Ramos (cell line): ENCODE measurements around the gene TPSG1.
"Not testable (repeated sequence)": the region's sequence is repeated elsewhere in the genome, so short reads cannot be mapped to it uniquely, and the experiment has no call there.

Experiments used
- in situ Hi-C: fragments of 300-500 bp; cut with MboI; formaldehyde crosslinking; loops from one replicate; pipeline ENCODE4 v1.14.3; 2022; ENCODE audit warnings: low sequenced_read_pairs; ENCODE audit not compliant: unreplicated experiment

The TPSG1 gene

DNA sequence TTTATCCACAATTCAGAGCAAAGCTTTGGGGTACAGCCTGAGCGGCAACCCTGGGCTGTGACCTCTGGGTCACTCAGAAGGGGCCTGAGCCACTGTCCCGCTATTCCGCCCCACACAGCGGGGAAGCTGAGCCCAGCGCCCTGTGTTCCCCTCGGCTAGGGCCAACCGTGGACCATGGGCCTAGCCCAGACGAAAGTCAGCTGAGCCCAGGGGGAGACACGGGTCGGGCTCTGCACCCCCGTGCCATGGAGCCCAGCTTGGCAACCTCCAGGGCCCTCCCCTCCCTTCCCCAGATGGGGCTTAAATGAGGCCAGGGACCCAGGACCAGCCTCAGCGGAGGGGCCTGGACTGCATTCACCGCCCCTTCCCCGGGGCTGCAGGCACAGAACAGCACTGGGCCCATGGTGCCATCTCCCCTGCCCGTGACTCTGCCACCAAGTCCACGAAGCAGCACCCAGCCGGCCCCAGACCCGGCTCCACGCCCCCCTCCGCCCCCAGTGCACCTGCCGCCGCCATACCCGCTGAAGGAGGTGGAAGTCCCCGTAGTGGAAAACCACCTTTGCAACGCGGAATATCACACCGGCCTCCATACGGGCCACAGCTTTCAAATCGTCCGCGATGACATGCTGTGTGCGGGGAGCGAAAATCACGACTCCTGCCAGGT lies 32.6 kb upstream of the TPSG1 start:
- in situ Hi-C loops = no loop called here

DNA sequence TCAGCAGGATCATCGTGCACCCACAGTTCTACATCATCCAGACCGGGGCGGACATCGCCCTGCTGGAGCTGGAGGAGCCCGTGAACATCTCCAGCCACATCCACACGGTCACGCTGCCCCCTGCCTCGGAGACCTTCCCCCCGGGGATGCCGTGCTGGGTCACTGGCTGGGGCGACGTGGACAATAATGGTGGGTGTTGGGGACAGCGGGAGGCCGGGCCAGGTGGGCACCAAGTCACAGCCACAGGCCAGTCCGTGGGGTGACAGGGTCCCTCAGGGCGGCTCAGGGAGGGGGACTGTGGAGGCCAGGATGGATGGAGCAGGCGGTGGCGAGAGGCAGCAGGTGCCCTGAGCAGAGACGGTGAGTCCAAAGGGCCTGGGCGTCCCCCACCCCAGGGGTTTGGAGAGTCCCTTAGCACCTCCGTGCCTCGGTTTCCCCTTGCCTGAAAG lies 31.8 kb upstream of the TPSG1 start:
- in situ Hi-C loops = no loop called here

DNA sequence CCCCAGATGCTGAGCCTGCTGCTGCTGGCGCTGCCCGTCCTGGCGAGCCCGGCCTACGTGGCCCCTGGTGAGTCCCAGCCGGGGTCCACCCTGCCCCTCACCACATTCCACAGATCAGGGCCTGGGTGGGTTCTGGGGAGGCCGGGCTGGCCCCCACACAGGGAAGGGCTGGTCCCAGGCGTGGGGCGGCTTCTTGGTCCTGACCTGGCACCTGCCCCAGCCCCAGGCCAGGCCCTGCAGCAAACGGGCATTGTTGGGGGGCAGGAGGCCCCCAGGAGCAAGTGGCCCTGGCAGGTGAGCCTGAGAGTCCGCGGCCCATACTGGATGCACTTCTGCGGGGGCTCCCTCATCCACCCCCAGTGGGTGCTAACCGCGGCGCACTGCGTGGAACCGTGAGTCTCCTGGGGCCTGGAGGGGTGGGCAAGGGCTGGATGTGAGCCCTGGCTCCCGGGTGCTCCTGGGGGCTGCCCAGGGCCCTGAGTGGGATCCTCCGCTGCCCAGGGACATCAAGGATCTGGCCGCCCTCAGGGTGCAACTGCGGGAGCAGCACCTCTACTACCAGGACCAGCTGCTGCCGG lies 31.3 kb upstream of the TPSG1 start:
- in situ Hi-C loops = not testable (repeated sequence)

DNA sequence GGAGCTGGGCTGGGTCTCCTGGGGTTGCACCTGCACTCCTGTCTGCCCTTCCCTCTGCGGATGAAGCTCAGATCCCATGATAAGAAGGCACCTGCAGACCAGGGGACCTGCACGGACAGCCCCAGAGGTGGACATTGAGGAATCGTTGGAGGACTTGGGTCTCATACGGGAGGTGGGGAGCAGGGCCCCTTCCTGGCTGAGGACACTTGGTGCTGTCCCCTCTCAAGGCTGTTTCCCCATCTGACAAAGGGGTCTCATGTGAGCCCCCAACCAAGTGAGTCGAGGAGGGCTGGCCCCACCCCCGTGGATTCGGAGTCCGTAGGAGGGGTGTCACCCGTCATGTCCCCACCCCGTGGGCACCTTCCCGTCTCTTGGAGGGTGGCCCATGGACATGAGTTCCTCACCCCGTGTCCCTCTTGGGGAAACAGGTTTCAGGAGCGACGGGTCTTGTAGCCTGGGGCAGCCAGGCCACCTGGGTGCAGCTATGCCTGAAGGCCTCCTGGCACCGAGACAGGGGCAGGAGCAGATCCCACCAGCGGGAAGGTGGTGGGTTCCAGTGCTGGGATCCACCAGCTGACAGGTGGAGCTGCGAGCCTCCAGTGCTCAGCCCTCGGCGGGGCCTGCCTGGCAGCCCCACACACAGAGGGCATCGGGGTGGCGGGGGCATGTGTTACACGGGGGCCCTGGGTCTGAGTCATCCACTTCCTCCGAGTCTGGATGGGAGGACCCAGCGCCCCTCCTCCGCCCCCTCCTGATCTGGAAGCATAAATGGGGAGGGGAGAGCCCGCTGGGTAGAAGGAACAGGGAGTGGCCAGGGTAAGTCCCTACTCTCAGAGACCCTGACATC lies 30.4 kb upstream of the TPSG1 start, which contains the start of gene TPSD1:
Gene TPSD1 (plus strand): TSS at position 794 of the 847 bp plus-strand sequence. CDS start 212 bp downstream, outside the sequence.
- in situ Hi-C loops = not testable (repeated sequence)

DNA sequence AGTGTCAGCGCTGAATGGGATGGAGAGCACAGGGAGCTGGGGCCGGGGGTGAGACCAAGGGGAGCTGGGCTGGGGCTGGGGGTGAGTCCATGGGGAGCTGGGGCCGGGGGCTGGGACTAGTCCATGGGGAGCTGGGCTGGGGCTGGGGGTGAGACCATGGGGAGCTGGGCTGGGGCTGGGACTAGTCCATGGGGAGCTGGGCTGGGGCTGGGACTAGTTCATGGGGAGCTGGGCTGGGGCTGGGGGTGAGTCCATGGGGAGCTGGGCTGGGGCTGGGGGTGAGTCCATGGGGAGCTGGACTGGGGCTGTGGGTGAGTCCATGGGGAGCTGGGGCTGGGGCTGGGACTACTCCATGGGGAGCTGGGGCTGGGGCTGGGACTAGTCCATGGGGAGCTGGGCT lies 29.8 kb upstream of the TPSG1 start:
- in situ Hi-C loops = not testable (repeated sequence)

DNA sequence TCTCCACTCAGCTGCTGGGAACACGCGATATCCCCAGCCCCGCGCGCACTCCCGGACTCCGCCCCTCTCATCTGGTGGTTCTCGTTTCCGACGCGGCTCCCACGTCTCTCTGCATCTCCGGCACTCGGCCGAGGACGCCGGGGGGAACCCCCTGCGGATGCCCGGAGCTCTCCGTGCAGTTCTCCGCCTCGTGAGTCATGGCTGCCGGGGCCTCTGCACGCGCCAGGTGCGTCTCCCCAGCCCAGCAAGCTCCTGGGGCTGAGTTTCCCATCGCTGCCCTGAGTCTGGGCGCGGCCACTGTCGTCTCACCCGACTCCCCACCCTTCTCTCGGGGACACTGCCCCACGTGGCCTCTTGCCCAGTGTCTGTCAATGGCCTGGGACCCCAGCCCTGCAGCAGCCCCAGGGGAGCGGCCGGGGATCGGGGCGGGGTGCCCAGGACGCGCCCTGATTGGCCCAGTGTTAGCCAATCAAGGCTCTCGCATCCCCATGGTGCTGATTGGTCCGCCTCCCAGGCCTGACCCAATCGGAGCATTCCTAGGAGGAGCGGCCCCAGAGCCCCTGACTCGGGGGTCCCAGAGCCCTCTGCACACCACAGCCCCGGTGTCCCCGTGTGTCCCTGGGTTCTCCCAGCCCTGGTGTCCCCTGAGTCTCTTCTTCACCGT lies 28.8 kb upstream of the TPSG1 start:
- in situ Hi-C loops = not testable (repeated sequence)

DNA sequence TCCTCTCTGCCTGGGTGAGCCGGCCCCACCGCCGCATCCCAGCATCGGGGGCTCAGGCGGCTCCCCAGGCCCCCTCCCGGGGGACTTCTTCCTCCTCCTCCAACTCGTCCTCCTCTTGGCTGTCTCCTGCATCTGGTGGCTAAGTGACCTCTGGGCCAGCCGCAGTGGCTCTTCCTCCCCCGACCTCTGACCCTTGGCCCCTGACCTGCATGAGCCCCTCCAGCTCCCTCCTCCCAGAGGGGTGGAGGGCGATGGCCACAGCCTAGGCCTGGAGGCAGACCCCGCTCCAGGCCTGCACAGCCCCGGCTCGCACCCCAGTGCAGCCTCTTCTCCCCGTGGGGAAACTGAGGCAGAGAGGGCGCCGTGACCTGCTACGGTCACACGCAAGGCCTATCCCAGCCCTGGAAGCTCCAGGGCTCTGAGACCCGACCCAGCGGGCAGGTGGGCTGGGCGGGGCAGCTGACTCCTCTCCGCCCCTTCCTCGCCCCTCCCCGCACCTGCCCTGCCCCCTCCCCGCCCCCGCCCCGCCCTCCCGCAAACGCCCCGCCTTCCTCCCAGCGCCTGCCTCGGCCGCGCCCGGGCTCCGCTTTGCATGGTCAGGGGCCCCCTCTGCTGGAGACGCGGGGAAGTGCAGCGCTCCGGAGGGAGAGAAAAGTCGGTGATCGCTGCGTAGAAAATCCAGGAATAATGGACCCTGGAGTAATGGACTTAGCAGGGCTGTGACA lies 24.1 kb upstream of the TPSG1 start:
- in situ Hi-C loops = not testable (repeated sequence)

DNA sequence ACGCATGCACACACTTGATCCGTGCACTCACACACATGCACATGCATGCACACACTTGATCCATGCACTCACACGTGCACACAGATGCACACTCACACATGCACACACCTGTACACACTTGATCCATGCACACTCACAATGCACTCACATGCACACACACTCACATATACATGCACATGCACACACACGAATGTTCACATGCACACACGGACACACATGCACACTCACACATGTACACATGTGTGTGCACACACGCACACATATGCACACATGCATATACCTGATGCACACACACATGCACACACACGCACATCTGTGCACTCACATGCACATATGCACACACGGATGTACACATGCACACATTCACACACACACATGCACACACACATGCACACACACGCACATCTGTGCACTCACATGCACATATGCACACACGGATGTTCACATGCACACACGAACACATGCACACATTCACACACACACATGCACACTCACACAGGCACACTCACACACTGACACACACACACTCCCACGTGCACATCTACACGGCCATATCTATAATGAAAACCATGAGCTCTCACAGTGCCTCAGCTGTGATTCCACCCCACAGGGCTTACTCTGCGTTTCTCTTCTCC lies 23.0 kb upstream of the TPSG1 start:
- in situ Hi-C loops = not testable (repeated sequence)

DNA sequence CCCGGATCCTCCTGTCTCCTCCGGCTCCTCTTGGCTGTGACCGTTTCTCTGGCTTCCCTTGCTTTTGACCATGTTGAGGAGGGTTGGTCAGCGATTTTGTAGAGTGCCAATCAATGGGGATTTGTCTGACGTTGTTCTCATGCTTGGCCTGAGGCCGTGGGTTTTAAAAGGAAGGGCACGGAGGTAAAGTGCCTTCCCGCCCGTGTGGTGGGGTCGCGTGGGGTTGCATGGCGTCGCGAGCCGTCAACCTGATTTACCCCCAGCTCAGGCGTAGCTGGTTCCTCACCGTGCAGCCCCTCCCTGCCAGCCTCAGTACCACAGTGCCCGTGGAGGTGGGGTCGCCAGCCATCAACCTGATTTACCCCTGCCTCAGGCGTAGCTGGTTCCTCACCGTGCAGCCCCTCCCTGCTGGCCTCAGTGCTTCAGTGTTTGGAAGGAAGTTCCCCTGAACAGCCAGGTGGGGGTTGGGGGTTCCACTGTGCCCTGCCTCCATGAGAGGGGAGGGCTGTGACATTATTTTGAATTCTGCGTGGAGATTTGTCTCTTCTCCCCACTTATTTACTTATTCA lies 20.5 kb upstream of the TPSG1 start:
- in situ Hi-C loops = no loop called here

DNA sequence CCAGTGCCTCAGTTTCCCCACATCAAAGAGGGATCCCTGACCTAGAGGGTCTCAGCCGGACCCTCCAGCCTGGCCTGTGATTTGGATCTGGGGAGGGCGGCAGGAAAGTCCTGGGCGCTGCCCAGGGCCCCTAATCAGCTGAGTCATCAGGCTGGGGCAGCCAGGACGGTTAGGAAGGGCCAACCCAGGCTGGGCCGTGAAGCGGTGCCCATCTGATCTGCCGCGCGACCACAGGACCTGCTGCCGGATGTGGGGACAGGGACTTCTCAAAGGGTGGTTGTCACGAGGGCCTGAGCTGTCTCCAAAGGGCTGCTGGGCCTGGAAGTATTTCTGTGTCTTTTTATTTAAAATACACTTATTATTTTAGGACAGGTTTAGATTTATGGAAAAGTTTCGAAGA lies 19.8 kb upstream of the TPSG1 start:
- in situ Hi-C loops = no loop called here

DNA sequence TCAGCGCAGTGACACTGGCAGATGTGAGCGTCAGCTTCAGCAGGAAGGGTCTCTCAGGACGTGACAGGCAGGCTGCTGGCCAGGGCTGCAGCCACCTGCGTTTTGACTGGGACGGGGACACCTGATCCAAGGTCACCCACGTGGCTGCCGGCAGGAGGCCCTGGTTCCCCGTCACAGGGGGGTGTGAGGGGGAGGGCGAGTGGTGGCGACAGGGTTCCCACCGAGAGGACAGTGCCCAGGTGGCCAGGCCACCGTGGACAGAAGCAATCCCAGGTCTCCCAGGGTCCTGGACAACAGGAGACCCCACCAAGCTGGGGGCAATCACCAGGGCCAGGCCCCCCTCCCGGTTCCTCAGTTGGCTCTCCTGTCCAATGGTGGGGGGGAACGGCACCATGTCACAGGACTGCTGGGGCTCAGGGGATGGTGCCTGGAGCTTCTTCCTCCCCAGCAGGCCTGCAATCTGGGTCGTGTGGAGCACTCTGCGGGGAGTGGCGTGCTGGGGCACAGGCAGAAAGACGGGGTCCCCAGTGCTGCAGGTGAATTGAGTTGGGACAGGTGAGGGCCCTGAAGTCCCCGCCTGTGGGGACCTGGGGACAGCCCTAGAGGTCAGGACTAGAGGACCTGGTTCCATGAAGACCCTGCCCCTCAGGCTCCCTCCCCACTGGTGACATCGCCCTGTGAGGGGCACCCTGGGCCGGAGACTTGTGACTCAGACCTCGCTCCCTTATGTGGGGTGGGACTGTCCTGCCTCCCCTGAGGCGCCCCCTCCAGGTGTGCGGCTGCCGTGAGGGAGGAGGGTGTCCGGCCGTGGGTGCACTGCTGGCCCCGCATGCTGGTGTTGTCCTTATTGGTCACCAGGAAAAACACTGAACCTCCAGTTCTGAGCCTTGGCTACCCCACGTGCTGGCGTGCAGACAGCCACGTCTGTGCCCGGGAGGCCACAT lies 19.1 kb upstream of the TPSG1 start:
- in situ Hi-C loops = not testable (repeated sequence)

DNA sequence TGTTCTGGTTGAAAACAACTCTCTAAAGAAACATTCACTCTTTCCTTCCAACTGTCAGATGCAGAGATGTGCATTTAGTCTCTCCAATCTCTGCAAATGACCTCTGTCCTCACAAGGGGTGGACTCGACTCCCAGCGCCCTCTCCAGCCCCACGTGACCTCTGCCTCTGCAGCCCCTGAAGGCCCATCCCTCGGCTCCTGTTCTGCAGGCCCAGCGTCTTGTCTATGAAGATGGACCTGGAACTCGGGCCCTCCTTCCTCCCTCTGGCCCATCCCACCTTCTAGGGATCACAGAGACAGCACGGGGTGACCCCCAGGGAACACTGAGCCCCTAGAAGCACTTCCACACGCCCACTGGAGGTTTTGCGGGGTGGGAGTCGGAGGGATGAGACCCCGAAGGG lies 18.3 kb upstream of the TPSG1 start:
- in situ Hi-C loops = not testable (repeated sequence)

DNA sequence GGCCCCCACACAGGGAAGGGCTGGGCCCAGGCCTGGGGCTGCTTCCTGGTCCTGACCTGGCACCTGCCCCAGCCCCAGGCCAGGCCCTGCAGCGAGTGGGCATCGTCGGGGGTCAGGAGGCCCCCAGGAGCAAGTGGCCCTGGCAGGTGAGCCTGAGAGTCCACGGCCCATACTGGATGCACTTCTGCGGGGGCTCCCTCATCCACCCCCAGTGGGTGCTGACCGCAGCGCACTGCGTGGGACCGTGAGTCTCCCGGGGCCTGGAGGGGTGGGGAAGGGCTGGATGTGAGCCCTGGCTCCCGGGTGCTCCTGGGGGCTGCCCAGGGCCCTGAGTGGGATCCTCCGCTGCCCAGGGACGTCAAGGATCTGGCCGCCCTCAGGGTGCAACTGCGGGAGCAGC lies 16.0 kb upstream of the TPSG1 start:
- in situ Hi-C loops = not testable (repeated sequence)

DNA sequence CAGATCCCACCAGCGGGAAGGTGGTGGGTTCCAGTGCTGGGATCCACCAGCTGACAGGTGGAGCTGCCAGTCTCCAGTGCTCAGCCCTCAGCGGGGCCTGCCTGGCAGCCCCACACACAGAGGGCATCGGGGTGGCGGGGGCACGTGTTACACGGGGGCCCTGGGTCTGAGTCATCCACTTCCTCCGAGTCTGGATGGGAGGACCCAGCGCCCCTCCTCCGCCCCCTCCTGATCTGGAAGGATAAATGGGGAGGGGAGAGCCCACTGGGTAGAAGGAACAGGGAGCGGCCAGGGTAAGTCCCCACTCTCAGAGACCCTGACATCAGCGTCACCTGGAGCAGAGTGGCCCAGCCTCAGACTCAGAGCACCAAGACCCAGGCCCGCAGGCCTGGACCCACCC lies 15.4 kb upstream of the TPSG1 start, which contains the start of gene TPSAB1:
Gene TPSAB1 (plus strand): TSS at position 270 of the 400 bp plus-strand sequence. CDS start 234 bp downstream, outside the sequence.
- in situ Hi-C loops = not testable (repeated sequence)

DNA sequence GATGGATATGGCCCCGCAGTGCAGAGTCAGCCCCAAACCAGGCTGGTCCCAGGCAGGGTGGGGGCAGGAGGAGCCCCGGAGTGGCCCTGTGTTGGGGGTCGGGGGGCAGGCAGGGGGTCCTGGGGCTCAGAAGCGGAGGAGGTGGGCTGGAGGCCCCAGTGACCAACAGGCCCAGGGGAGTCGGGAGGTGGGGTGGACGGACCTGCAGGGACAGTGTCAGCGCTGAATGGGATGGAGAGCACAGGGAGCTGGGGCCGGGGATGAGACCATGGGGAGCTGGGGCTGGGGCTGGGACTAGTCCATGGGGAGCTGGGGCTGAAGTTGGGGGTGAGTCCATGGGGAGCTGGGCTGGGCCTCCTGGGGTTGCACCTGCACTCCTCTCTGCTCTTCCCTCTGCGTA lies 14.5 kb upstream of the TPSG1 start:
- in situ Hi-C loops = not testable (repeated sequence)

DNA sequence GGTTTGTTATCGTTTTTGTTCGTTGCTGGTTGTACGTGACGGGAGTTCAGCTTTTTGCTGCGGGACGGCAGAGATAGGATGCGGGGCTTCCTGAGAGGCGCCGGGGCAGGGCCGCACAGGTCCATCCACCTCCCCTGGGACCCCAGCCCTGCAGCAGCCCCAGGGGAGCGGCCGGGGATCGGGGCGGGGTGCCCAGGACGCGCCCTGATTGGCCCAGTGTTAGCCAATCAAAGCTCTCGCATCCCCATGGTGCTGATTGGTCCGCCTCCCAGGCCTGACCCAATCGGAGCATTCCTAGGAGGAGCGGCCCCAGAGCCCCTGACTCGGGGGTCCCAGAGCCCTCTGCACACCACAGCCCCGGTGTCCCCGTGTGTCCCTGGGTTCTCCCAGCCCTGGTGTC lies 13.8 kb upstream of the TPSG1 start:
- in situ Hi-C loops = not testable (repeated sequence)

DNA sequence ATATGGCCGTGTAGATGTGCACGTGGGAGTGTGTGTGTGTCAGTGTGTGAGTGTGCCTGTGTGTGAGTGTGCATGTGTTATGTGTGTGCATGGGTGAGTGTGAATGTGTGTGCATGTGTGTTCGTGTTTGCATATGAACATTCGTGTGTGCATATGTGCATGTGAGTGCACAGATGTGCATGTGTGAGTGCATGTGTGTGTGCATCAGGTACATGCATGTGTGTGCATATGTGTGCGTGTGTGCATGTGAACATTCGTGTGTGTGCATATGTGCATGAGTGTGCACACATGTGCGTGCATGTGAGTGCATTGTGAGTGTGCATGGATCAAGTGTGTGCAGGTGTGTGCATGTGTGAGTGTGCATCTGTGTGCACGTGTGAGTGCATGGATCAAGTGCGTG lies 12.9 kb upstream of the TPSG1 start:
- in situ Hi-C loops = no loop called here

DNA sequence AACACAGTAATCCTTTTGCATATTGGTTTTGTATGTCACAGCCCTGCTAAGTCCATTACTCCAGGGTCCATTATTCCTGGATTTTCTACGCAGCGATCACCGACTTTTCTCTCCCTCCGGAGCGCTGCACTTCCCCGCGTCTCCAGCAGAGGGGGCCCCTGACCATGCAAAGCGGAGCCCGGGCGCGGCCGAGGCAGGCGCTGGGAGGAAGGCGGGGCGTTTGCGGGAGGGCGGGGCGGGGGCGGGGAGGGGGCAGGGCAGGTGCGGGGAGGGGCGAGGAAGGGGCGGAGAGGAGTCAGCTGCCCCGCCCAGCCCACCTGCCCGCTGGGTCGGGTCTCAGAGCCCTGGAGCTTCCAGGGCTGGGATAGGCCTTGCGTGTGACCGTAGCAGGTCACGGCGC lies 11.6 kb upstream of the TPSG1 start:
- in situ Hi-C loops = not testable (repeated sequence)
